ENCODE measurements around the gene PKP1. TPM values are rescaled to one million over a fixed set of nuclear protein-coding genes. Genes with fewer than 3 reads are reported as not detected.

The PKP1 gene
- total RNA-seq, 4 donors from 2014 or later = 0.27 to 12.8 (median 4.0) TPM

DNA sequence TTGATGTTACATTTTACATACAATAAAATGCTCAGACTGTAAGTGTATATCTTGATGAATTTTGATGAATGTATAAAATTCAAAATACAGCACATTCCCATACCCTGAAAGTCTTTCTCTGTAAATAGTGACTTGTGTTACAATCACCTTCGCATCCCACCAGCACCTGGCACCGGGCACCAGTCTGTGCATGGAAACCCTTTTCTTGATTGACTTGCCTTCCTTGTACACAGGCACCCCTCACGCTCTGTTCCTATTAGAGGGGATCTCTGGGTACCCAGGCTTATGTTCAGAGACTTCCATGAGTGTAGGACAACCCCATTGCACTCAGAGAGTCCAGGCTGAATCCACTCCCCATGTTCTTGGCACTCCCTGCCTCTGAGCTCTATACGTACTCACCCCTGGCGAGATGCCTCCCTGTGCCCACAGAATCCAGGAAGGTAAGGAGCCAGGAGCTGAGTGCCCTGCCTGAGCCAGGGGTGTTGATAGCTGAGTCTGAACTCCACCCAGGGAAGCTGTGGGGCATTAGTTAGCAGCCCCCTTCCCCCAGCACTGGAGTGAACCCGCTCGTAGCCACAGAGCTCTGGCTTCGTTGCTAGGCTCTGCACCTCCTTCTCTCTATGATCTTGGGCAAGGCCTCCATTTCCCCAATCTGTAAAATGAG lies 22.5 kb upstream of the PKP1 start:
- peaks cover 46% of the 10 kb centered on the region for H3K27me3 ChIP-seq

DNA sequence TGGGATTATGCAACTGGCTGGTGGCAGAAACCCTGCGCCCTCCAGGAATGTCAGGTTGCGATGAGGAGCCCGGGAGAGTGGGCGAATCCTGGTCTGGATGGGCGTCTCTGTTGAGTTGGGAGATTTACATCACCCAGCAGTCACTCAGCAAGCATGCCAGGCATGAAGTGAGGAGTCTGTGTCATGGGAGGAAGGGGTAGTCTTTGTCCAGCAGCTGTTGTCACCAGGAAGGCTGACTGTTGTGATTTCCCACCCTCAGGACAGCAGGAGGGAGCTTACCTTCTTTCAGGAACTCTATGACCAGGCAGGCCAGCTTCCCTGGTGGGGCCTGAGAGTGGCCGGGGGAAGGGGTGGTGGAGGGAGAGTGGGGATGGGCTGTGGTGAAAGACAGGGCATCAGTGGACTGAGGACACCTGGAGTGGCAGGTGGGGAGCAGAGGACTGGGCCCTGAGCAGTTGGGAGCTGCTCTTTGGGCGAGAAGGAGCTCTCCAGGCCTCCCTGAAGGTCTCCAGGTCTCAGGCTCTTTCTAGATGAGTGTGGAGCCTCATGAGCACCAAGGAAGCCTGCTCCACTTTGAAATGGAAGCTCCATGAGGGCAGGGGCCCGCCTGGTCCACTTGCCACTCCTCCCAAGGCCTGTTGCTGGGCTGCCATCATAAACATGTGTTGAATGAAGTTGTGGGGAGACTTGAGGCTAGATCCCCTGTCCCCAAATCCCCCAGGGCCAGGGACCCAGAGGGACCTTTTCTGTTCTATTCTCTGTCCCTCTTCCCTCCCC lies 21.3 kb upstream of the PKP1 start:
- H3K4me3 ChIP-seq = no peak overlapping the region
- no peak for ATAC-seq
- H3K27me3 ChIP-seq = peaks cover 44% of the 10 kb centered on the region
- peaks cover 0 to 11% (median 10%) of the 10 kb centered on the region in 3 donors for H3K4me1 ChIP-seq
- TF ChIP-seq POLR2AphosphoS5 (IDR thresholded peaks at IDR 0.05) (no peak), POLR2A (IDR thresholded peaks at IDR 0.05) (no peak), EP300 (IDR thresholded peaks at IDR 0.05) (no peak)
- TF ChIP-seq, protein P1, sequence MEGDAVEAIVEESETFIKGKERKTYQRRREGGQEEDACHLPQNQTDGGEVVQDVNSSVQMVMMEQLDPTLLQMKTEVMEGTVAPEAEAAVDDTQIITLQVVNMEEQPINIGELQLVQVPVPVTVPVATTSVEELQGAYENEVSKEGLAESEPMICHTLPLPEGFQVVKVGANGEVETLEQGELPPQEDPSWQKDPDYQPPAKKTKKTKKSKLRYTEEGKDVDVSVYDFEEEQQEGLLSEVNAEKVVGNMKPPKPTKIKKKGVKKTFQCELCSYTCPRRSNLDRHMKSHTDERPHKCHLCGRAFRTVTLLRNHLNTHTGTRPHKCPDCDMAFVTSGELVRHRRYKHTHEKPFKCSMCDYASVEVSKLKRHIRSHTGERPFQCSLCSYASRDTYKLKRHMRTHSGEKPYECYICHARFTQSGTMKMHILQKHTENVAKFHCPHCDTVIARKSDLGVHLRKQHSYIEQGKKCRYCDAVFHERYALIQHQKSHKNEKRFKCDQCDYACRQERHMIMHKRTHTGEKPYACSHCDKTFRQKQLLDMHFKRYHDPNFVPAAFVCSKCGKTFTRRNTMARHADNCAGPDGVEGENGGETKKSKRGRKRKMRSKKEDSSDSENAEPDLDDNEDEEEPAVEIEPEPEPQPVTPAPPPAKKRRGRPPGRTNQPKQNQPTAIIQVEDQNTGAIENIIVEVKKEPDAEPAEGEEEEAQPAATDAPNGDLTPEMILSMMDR (IDR thresholded peaks at IDR 0.05) = no peak
- no peak overlapping the region for H3K27ac ChIP-seq
- no peaks in the 10 kb centered on the region for H3K9me3 ChIP-seq
- 100% methylated on average over 1 to 2 of the region's 8 CpGs for whole genome bisulfite sequencing, 2 donors (ENCODE audit: low coverage in 1 of 2)
- H3K36me3 ChIP-seq = no peaks in the 10 kb centered on the region

More for the DNA sequence above, 22.5 kb upstream of the PKP1 start:
- WGBS, 2 donors (ENCODE audit: low coverage in 1 of 2) = 91 to 94% methylated on average over 3 to 4 of the region's 8 CpGs
- Histone ChIP-seq H3K36me3 (no peaks in the 10 kb centered on the region), H3K4me3 (no peak overlapping the region), H3K4me1 (peaks cover 0 to 11% (median 10%) of the 10 kb centered on the region in 3 donors), H3K27ac (no peak overlapping the region), H3K9me3 (no peaks in the 10 kb centered on the region)
- no peak for TF ChIP-seq POLR2A (IDR thresholded peaks at IDR 0.05)
- TF ChIP-seq, protein P1 (IDR thresholded peaks at IDR 0.05) = no peak
- TF ChIP-seq POLR2AphosphoS5 (IDR thresholded peaks at IDR 0.05) = no peak
- no peak for ATAC-seq

DNA sequence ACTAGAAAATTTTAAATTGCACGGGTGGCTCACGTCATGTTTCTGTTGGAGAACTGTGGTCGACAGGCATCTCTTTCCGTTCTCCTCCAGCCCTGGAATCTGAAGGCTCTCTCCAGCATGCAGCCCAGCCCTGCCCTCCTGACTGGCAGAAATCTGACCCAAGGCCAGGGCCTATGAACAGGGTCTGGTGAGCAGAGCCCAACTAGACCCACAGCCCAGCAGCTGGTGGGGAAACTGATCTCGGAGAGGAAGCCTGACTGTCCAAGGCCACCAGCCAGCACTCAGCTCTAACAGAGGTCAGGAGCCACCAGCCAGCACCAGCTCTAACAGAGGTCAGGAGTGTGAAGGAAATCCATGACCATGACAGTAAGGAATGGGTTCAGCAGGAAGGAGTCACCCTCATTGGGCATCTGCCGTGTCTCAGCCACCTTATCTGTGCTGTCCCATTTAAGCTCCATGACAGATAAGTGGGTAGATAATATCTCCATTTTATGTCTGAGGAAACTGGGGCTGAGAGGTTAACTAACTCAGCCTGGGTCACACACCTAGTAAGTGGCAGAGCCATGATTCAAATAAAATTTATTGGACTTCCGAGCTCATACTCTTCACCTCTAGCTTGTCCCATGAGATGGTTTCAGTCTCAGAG lies 20.2 kb upstream of the PKP1 start:
- no peaks in the 10 kb centered on the region for H3K36me3 ChIP-seq
- H3K4me3 ChIP-seq = no peak overlapping the region
- ATAC-seq = no peak
- H3K4me1 ChIP-seq = peaks cover 0 to 11% (median 10%) of the 10 kb centered on the region in 3 donors
- H3K9me3 ChIP-seq = no peaks in the 10 kb centered on the region
- H3K27ac ChIP-seq = no peak overlapping the region
- peaks cover 52% of the 10 kb centered on the region for H3K27me3 ChIP-seq
- WGBS, 2 donors (ENCODE audit: low coverage in 1 of 2) = 93 to 97% methylated on average over 5 to 6 of the region's 7 CpGs
- TF ChIP-seq, protein P1 (IDR thresholded peaks at IDR 0.05) = no peak
- TF ChIP-seq POLR2A (IDR thresholded peaks at IDR 0.05) (no peak), POLR2AphosphoS5 (IDR thresholded peaks at IDR 0.05) (no peak), EP300 (IDR thresholded peaks at IDR 0.05) (no peak)

DNA sequence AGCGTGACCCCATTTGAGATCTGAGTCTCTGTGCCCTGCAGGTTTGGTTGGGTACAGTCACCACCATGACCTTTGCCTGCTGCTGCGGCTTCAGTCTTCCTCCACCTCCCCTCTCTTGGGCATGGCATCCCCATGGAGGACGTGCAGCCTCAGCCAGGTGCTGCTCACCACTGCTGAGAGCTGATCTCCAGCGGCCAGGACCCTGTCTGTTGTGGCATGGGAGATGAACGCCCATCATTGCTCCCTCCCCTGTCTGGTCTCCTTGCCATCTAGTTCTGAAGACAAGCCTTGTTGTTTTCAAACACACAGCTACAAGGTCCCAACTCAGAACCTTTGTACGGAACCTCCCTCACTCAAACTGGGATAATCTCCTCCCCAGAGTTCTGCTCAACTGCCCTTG lies 19.2 kb upstream of the PKP1 start:
- TF ChIP-seq POLR2AphosphoS5 (IDR thresholded peaks at IDR 0.05) (no peak), POLR2A (IDR thresholded peaks at IDR 0.05) (no peak), EP300 (IDR thresholded peaks at IDR 0.05) (no peak)
- TF ChIP-seq, protein P1 (IDR thresholded peaks at IDR 0.05) = no peak
- H3K4me1 ChIP-seq = peaks cover 0 to 11% (median 10%) of the 10 kb centered on the region in 3 donors

More for the DNA sequence above, 19.2 kb upstream of the PKP1 start:
- Histone ChIP-seq H3K9me3 (no peaks in the 10 kb centered on the region), H3K36me3 (no peaks in the 10 kb centered on the region), H3K27me3 (peaks cover 52% of the 10 kb centered on the region), H3K27ac (no peak overlapping the region), H3K4me3 (no peak overlapping the region)
- ATAC-seq = no peak
- 92 to 93% methylated on average over 2 to 3 of the region's 6 CpGs for WGBS, 2 donors (ENCODE audit: low coverage in 1 of 2)
